SK-N-MC (cell line): ENCODE results near the gene GGTLC1.
"Not testable (repeated sequence)": the region's sequence is repeated elsewhere in the genome, so short reads cannot be mapped to it uniquely, and the experiment has no call there.

Experiments used
- EZH2 ChIP-seq: fragments of 200-600 bp; sonication (generic); IDR thresholded peaks from one replicate; pipeline ENCODE4 v1.6.1; 2017; ENCODE audit warnings: antibody characterized with exemption
- FOXP2 ChIP-seq: optimal IDR thresholded peaks from 2 replicates; pipeline ENCODE3; 2011; ENCODE audit warnings: mild to moderate bottlenecking, moderate library complexity; ENCODE audit not compliant: insufficient read depth; ENCODE audit errors: extremely low read length, control extremely low read depth
- POLR2AphosphoS5 ChIP-seq: IDR thresholded peaks from 2 replicates; pipeline ENCODE4 v1.6.1; 2012; ENCODE audit warnings: mild to moderate bottlenecking, low read depth, low read length, borderline replicate concordance

GRCh38 chr20:23981526-23981925, 7.1 kb downstream of the GGTLC1 start:
- TF ChIP-seq EZH2, POLR2AphosphoS5, FOXP2: not testable (repeated sequence)
